GM12801 (cell line): ENCODE measurements around the gene DOCK6.

ENCODE experiments used
- TF ChIP-seq, protein P1 (sequence below): IDR thresholded peaks from one replicate; pipeline ENCODE4 v1.5.1; 2011; ENCODE audit warnings: control low read depth; ENCODE audit not compliant: insufficient read length; ENCODE audit errors: extremely low read depth

The DOCK6 gene

DNA sequence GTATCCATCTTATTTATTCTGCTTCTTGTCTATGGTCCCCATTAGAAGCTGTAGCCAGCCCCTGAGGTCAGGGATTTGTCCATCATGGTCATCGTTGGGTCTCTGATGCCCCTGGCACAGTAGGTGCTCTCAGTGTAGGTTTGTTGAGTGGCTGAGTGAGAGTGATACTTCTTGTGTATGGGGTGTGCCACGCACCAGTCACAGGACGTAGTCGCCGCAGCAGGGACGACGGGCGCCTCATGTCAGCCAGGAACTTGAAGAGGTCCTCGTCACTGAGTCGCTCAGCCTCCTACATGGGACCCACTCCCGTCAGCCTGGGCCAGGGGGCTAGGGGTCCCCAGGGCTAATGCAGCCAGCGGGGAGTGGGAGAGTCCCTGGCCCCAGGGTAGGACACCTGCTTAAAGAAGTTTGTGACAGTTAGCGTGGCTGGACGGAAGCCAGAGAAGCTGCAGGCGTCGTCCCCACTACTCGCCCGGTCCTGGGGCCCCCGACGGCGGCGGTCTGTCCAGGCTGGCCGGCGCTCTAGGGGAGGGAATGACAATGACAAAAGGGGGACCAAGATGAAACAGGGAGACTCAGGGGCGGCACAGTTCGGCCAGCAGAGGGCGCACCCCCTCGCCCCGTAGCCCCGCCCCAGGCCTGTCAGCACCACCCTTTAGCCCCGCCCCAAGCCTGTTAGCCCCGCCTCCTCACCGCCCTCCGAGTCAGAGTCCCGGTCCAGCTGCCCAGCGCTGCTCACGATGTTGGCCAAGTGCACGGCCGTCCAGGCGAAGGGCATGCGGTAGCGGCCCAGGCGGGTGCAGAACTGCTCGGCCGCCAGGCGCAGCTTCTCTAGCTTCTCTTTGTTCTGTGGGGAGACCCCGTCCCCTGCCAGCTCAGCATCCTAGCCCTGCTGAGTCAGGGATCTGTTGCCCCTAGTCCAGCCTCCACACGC is 19.2 kb downstream of the DOCK6 start:
- TF ChIP-seq, protein P1, sequence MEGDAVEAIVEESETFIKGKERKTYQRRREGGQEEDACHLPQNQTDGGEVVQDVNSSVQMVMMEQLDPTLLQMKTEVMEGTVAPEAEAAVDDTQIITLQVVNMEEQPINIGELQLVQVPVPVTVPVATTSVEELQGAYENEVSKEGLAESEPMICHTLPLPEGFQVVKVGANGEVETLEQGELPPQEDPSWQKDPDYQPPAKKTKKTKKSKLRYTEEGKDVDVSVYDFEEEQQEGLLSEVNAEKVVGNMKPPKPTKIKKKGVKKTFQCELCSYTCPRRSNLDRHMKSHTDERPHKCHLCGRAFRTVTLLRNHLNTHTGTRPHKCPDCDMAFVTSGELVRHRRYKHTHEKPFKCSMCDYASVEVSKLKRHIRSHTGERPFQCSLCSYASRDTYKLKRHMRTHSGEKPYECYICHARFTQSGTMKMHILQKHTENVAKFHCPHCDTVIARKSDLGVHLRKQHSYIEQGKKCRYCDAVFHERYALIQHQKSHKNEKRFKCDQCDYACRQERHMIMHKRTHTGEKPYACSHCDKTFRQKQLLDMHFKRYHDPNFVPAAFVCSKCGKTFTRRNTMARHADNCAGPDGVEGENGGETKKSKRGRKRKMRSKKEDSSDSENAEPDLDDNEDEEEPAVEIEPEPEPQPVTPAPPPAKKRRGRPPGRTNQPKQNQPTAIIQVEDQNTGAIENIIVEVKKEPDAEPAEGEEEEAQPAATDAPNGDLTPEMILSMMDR = no peak

DNA sequence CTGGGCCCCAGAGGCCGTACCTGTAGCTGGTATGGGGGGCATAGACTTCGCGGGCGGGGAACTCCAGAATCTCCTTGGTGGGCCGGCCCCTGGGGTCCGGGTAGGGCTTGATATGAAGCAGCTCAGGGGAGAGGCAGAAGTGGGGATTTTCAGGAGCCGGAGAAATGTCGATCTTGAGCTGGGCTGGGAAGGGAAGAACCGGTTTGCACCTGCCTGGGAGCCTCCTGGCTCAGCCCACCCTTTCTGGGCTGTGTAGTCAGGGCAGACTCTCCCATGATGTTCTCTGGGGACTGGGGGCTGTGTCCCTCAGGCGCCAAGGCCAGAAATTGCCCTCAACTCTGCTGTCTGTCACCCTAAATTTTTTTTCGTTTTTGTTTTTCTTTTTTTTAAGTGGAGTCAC is 20.3 kb downstream of the DOCK6 start:
- TF ChIP-seq, protein P1 = no peak

DNA sequence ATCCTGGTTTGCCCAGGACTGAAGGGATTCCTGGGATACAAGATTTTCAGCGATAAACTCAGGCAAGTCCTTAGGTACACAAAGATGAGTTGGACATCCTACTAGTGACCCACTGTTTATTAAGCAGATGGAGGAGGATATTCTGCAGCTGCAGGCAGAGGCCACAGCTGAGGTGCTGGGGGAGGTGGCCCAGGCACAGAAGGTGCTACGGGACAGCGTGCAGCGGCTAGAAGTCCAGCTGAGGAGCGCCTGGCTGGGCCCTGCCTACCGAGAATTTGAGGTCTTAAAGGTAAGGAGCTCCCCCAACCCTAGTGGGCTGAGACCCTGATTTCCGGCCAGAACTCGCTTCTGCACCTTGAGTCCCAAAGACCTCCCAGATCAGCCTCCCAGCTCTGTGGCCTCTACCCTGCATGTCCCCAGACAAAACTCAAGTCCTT is 22.3 kb downstream of the DOCK6 start:
- TF ChIP-seq, protein P1 = no peak

DNA sequence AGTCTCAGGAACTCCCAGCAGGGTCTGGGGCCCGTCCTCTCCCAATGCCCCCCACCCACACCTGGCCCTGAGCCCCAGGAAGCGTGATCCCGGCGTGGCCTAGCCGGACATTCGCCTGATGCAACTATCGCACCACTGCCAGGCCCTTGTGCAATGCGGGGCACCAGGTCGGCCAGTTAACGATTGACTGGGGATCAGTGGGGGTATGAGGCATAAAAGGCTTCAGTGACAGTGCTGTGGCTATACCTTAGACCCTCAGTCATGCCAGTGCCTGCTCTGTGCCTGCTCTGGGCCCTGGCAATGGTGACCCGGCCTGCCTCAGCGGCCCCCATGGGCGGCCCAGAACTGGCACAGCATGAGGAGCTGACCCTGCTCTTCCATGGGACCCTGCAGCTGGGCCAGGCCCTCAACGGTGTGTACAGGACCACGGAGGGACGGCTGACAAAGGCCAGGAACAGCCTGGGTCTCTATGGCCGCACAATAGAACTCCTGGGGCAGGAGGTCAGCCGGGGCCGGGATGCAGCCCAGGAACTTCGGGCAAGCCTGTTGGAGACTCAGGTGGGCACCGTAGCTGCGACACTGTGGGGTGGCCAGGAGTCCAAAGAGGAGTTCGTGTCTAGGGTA is 22.8 kb downstream of the DOCK6 start, which contains the start of gene ANGPTL8:
ANGPTL8 (plus strand) TSS at position 243 of the 624 bp plus-strand sequence; CDS start at position 262, 19 bp downstream.
- TF ChIP-seq, protein P1 = no peak

DNA sequence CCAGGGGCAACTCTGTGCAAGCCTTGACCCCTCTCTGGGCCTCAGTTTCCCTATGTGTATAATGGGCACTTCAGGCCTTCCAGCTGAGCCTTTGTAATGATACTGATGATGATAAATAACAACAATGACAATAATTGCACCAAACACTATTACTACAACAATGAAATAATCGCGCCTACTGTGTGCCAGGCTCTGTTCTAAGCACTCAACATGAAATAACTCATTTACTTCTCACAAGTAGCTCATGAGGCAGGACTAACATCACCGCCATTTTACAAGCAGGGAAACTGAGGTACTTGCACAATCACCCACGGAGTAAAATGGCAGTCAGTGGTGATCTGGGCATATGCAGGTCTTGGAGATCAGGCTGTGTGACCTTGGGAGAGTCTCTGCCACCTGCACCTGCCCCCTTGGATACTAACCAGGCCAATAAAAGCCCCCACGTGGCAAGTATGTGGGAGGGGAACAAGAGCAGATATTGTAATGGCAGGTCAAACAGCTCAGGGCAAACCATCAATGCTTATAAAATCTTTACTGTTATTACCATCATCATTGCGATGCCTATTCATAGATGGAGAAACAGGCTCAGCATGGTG is 23.4 kb downstream of the DOCK6 start:
- TF ChIP-seq, protein P1 = no peak

DNA sequence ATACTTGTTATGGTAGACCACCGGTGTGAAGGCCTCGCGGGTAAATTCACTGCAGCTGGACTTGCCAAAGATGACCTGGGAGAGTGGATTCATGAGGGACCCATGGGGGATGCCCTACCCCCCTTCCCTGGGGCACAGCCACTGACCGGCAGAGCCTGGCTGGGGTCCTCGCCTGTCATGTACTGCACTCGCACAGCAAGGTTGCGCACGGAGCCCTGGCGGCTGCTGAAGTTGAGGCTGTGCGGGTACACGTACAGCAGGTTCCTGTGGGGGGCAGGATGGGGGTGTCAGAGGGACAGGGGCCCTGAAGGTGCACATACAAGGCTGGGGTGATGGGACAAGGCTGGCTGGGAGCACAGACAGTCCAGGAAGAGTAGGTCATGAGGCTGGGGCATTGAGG is 24.3 kb downstream of the DOCK6 start:
- TF ChIP-seq, protein P1 = no peak

DNA sequence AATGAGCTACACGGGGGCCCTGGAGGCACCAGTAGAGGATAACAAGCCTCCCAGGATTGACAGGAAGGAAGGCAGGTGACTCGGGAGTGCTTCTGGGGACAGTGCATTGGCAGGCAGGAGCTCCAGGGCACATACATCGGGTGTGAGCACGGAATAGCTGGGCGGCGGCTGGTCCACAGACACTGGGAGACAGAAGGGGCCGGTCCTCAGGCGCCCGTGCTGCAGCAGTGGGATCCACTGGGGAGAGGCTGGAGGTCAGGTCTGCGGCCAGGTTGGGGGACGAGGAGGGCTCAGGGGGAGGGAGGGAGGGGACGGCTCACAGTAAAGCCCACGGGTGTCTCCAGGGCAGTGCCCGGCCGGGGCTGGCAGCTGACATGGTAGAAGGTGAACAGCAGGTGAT is 25.0 kb downstream of the DOCK6 start:
- TF ChIP-seq, protein P1 = no peak
